Astrocyte of the spinal cord (primary cell): Measurements from ENCODE around the gene C1orf116.

Experiments
- DNase-seq: peaks from one replicate; pipeline ENCODE4 v3.0.0; 2011; ENCODE audit warnings: low read depth, low spot score
- H3K4me3 ChIP-seq: 2 replicates; pipeline ENCODE4 v1.5.1; 2011; ENCODE audit warnings: low read depth, mild to moderate bottlenecking, low read length, moderate library complexity
- in situ Hi-C: cut with HindIII; loops from 2 replicates; pipeline ENCODE4 v1.10.0; 2017; ENCODE audit warnings: low sequenced_read_pairs
- TF ChIP-seq, protein P1 (sequence below): IDR thresholded peaks from 2 replicates; pipeline ENCODE4 v1.5.1; 2012; ENCODE audit warnings: low read depth, mild to moderate bottlenecking, low read length, inconsistent platforms

C1orf116 gene

DNA sequence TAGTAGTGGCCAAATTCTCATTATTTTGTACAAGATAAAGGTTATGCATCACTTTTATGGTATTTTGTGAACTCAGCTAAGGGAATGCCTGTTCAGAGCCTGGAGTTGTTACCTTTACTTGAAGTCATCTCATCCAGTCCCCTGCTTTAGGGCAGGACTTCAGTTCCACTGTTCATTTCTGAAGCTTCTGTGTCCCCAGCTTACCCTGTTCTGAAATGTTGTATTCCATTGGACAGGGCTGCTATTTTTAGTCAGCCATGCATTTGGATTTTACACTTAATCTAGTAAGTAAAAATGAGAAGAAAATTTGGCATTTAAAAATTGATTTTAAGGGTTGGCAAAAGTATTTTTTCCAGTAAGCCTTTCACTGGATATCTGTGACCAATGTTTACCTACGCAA, 44.5 kb upstream of the C1orf116 start:
- TF ChIP-seq, protein P1, sequence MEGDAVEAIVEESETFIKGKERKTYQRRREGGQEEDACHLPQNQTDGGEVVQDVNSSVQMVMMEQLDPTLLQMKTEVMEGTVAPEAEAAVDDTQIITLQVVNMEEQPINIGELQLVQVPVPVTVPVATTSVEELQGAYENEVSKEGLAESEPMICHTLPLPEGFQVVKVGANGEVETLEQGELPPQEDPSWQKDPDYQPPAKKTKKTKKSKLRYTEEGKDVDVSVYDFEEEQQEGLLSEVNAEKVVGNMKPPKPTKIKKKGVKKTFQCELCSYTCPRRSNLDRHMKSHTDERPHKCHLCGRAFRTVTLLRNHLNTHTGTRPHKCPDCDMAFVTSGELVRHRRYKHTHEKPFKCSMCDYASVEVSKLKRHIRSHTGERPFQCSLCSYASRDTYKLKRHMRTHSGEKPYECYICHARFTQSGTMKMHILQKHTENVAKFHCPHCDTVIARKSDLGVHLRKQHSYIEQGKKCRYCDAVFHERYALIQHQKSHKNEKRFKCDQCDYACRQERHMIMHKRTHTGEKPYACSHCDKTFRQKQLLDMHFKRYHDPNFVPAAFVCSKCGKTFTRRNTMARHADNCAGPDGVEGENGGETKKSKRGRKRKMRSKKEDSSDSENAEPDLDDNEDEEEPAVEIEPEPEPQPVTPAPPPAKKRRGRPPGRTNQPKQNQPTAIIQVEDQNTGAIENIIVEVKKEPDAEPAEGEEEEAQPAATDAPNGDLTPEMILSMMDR, result no peak
- DNase-seq, result no peak
- in situ Hi-C loops, result no loop called here
- no peak overlapping the region for H3K4me3 ChIP-seq

DNA sequence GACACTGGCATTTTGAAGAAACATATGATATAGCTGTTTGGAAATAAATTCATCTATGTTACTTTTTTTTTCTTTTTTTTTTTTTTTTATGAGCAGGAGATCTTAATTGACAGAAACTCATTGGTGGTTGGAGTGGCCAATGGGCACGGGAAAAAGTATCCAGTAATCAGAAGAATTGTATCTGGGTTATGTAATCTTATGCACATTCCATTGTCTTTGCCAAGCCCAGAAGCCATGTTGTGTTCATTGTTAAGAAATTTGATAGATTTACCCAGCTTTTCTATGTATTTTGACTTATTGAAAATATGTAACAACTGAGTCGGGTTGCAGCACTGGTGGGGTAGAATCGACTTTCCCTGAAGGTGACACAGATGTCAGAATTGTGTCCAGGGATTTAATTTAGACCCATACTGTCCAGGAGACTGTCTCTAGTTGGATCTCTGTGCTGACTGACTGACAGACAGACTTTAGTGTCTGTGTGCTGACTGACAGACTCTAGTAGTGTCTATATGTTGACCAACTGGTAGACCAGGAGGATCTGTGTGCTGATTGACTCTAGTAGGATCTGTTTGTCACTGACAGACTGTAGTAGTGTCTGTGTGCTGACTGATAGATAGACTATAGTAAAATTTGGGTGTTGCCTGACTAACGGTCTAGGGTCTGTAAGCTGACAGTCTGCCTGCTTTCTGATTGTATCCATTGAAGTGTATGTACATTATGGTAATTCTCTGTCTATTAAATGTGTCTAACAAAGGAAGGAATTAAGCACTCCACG, 43.8 kb upstream of the C1orf116 start:
- in situ Hi-C loops, result no loop called here
- no peak overlapping the region for H3K4me3 ChIP-seq
- no peak for DNase-seq
- TF ChIP-seq, protein P1, result no peak

DNA sequence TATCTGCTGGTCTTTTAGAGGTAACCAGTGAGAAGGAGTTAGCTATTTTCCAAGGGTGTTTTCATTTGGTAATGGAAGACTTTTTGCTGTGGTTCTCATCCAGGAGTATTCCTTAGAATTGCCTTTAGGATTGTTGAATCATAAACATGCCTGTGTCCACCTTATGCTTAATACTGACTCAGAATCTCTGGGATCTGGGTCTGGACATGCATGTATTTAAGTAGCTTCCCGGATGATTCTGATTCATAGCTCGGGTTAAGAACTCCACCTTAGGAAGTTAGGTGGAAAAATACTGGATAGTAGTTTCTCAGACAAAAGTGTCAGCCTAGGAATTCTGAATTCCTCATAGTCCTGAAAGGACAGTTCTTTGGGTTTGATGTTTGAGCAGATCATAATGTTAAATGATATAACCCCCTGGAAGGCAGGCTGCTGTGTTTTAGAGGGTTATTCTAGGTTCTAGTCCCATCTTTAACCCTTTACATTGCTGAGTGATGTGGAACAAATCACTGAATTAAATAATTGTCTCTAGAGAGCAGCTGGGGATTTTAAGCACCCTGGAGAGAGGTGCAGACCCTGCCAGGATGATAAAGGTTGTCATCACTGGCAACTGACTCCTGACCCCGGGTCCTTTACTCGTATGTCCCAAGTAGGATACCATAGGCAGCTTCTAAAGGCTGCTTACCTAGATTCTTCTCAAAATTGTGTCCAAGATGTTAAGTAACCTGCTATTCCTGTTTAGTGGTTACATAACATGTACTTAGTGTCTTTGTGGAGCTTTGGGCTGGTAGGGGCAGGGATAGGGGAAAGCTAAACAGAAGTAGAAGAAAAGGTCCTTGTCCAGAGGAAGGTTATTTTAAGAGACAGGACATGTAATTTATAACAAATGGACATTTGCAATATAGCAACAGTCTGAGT, 41.6 kb upstream of the C1orf116 start:
- no peak overlapping the region for H3K4me3 ChIP-seq
- in situ Hi-C loops, result no loop called here
- TF ChIP-seq, protein P1, result no peak
- DNase-seq, result no peak

DNA sequence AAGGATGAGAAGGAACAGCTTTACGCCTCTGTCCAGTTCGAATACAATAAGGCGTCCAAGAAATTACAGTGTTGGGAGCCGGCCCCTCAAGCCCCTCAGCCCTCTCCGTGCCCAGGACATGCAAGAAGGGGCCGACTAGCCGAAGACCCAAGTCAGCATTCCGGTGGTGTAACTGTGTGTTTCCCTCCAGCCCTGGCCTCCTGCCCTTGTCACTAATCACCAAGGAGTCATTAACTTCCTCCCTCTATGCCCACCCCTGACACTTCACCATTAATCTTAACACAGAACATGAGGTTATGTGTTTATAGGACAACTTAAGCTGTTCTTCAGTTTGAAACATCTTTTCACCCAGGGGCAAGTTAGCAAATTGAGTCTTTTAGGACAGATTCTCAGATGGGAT, 39.7 kb upstream of the C1orf116 start:
- no peak overlapping the region for H3K4me3 ChIP-seq
- TF ChIP-seq, protein P1, result no peak
- in situ Hi-C loops, result no loop called here
- DNase-seq, result no peak

DNA sequence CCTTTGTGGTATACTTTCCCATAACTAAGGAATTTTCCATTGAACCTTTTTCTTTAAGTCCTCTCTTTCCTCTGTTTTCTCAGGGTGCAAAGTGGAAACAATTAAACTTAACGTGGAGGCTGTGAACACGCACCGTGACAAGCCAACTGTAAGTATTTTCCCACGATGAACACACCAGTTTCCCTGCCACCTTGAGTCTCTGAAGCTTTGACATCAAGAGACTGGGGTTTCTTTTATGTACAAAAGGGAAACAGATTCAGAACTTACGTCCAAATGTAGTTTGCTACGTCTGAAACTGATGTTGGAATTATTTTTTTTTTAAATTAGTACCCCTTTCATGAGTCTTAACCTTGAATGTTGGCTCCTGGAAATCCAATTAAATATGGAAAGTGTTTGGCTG, 38.9 kb upstream of the C1orf116 start:
- no peak for DNase-seq
- in situ Hi-C loops, result no loop called here
- H3K4me3 ChIP-seq, result no peak overlapping the region
- TF ChIP-seq, protein P1, result no peak

DNA sequence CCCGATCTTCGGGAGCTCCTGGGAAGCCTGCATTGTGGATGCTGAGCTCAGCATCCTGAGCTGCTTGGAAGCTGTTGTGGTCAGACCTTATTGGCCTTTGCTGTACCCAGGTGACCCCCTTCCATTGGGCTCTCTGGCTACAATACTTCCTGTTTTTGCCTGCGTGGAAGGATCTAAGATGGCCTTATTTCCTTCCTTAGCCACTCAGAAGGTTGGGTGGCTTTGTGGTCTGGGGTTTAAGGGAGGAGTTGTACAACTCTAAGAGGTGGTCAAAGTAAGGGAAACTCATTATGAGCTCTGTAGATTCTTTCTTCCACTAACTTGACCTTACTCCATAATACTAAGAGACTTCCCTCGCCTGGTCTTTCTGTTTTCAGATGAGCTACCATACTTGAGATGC, 38.3 kb upstream of the C1orf116 start:
- no peak for DNase-seq
- in situ Hi-C loops, result no loop called here
- TF ChIP-seq, protein P1, result no peak
- H3K4me3 ChIP-seq, result no peak overlapping the region
